Body of pancreas (tissue), 4 donors: ENCODE data around the gene KCNN3.

Source experiments
- POLR2A ChIP-seq, 3 donors: fragments of 450-650 bp; IDR thresholded peaks; one replicate each; pipeline ENCODE4 v1.6.1; 2016; ENCODE audit warnings: antibody characterized with exemption in 3 of 3, mild to moderate bottlenecking in 2 of 3
- TF ChIP-seq, protein P1 (sequence below), 7 experiments: fragments of 450-650 bp in 4 of 7; fragments of 200-600 bp in 3 of 7; sonication (generic) in 3 of 7; IDR thresholded peaks; one replicate each; pipeline ENCODE4 v1.5.1; 2016 to 2019; ENCODE audit warnings: antibody characterized with exemption in 7 of 7

DNA sequence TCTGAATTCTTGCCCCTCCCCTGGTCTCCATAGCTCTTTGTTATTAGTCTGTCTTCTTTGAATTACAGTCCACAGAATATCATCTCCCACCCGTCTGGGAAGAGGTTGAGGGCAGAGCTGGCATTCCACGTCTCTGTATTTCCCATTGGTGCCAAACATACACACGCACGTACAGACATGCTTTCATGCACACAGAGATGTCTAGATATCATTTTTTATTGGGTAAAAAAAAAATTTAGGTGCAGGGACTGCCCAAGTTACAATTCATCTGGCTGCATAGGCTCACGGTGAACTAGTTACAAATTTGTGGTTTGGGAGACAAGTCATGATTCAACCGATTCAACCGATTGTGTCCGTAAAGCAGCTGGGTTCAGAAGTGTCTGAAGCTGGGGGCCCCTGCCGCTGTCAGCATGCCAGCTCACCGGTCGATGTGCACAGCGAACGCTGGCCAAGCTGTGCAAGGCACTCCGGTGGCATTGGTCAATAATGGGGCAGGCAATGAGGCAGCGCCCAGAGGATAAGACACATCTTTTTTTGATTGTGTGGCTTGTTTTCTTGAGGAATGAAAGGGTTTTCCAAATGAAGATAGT is 73.7 kb downstream of the KCNN3 start:
- TF ChIP-seq, protein P1, sequence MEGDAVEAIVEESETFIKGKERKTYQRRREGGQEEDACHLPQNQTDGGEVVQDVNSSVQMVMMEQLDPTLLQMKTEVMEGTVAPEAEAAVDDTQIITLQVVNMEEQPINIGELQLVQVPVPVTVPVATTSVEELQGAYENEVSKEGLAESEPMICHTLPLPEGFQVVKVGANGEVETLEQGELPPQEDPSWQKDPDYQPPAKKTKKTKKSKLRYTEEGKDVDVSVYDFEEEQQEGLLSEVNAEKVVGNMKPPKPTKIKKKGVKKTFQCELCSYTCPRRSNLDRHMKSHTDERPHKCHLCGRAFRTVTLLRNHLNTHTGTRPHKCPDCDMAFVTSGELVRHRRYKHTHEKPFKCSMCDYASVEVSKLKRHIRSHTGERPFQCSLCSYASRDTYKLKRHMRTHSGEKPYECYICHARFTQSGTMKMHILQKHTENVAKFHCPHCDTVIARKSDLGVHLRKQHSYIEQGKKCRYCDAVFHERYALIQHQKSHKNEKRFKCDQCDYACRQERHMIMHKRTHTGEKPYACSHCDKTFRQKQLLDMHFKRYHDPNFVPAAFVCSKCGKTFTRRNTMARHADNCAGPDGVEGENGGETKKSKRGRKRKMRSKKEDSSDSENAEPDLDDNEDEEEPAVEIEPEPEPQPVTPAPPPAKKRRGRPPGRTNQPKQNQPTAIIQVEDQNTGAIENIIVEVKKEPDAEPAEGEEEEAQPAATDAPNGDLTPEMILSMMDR (IDR thresholded peaks at IDR 0.05): no peak
- TF ChIP-seq POLR2A (IDR thresholded peaks at IDR 0.05): no peak
